Subcutaneous abdominal adipose tissue (tissue), 5 donors: ENCODE data around the gene SPG7.
"Not testable (repeated sequence)": the region's sequence is repeated elsewhere in the genome, so short reads cannot be mapped to it uniquely, and the experiment has no call there.

ENCODE experiments used
- H3K27ac ChIP-seq: one replicate; pipeline ENCODE4 v1.7.0; 2013; ENCODE audit warnings: low read depth, mild to moderate bottlenecking, inconsistent platforms, low read length, moderate library complexity
- H3K27me3 ChIP-seq, 5 donors: one replicate each; pipeline ENCODE4 v1.7.0; 2013; ENCODE audit warnings: low read length in 5 of 5, inconsistent platforms in 1 of 5; ENCODE audit not compliant: control insufficient read depth in 5 of 5, insufficient read depth in 4 of 5
- H3K36me3 ChIP-seq, 5 donors: one replicate each; pipeline ENCODE4 v1.7.0; 2013; ENCODE audit warnings: low read length in 5 of 5; ENCODE audit not compliant: control insufficient read depth in 5 of 5, insufficient read depth in 5 of 5
- H3K4me1 ChIP-seq, 5 donors: one replicate each; pipeline ENCODE4 v1.7.0; 2013; ENCODE audit warnings: low read length in 5 of 5, mild to moderate bottlenecking in 3 of 5, moderate library complexity in 1 of 5; ENCODE audit not compliant: control insufficient read depth in 5 of 5, insufficient read depth in 5 of 5
- H3K4me3 ChIP-seq, 5 donors: one replicate each; pipeline ENCODE4 v1.7.0; 2013; ENCODE audit warnings: low read length in 5 of 5, low read depth in 1 of 5
- H3K9ac ChIP-seq, 5 donors: one replicate each; pipeline ENCODE4 v1.7.0; 2013; ENCODE audit warnings: low read length in 5 of 5, mild to moderate bottlenecking in 4 of 5, moderate library complexity in 3 of 5
- H3K9me3 ChIP-seq, 5 donors: one replicate each; pipeline ENCODE4 v1.7.0; 2013; ENCODE audit warnings: low read length in 5 of 5; ENCODE audit not compliant: control insufficient read depth in 5 of 5
- donor health status: healthy.
- donor health status: healthy.
- donor health status: healthy.
- donor health status: healthy.
- donor health status: healthy.

Gene SPG7

GRCh38 chr16:89565506-89566372 is 57.5 kb downstream of the SPG7 start:
- Histone ChIP-seq H3K27ac (no peak overlapping the region), H3K4me1 (peaks cover 10 to 52% (median 38%) of the 10 kb centered on the region in 5 donors), H3K36me3 (peaks cover 0 to 38% (median 34%) of the 10 kb centered on the region in 5 donors), H3K9ac (peak overlapping the region in 2 of 5 donors; percentile 53 to 69), H3K4me3 (peak overlapping the region; percentile 1 to 45 (median 29)), H3K9me3 (no peaks in the 10 kb centered on the region), H3K27me3 (peaks cover 9 to 16% (median 15%) of the 10 kb centered on the region in 5 donors)

- Histone ChIP-seq H3K4me3 (no peak overlapping the region), H3K9me3 (no peaks in the 10 kb centered on the region), H3K27me3 (peaks cover 17 to 30% (median 21%) of the 10 kb centered on the region in 5 donors), H3K4me1 (peaks cover 4 to 33% (median 22%) of the 10 kb centered on the region in 5 donors), H3K27ac (no peak overlapping the region), H3K36me3 (peaks cover 0 to 21% (median 20%) of the 10 kb centered on the region in 5 donors), H3K9ac (no peak overlapping the region)
Observed at GRCh38 chr16:89567656-89568594, 59.7 kb downstream of the SPG7 start.

- Histone ChIP-seq H3K36me3 (peaks cover 0 to 3% (median 2%) of the 10 kb centered on the region in 5 donors), H3K27ac (no peak overlapping the region), H3K9me3 (no peaks in the 10 kb centered on the region), H3K4me3 (no peak overlapping the region), H3K9ac (no peak overlapping the region), H3K27me3 (peaks cover 25 to 44% (median 32%) of the 10 kb centered on the region in 5 donors), H3K4me1 (peaks cover 4 to 27% (median 23%) of the 10 kb centered on the region in 5 donors)
Observed at GRCh38 chr16:89569506-89570341, 61.5 kb downstream of the SPG7 start.

GRCh38 chr16:89570342-89570923 is 62.2 kb downstream of the SPG7 start:
- Histone ChIP-seq H3K27me3 (peaks cover 25 to 48% (median 35%) of the 10 kb centered on the region in 5 donors), H3K4me3 (no peak overlapping the region), H3K4me1 (peaks cover 4 to 27% (median 23%) of the 10 kb centered on the region in 5 donors), H3K9me3 (no peaks in the 10 kb centered on the region), H3K36me3 (no peaks in the 10 kb centered on the region), H3K27ac (no peak overlapping the region), H3K9ac (no peak overlapping the region)

- not testable (repeated sequence) for H3K27ac ChIP-seq, H3K36me3 ChIP-seq, H3K4me3 ChIP-seq, H3K9me3 ChIP-seq, H3K9ac ChIP-seq
- peaks cover 29 to 52% (median 37%) of the 10 kb centered on the region in 5 donors for H3K27me3 ChIP-seq
- peaks cover 0 to 24% (median 19%) of the 10 kb centered on the region in 5 donors for H3K4me1 ChIP-seq
Observed at GRCh38 chr16:89570983-89571598, 62.9 kb downstream of the SPG7 start.

GRCh38 chr16:89571636-89572035 is 63.4 kb downstream of the SPG7 start:
- Histone ChIP-seq H3K4me3 (no peak overlapping the region), H3K9me3 (no peaks in the 10 kb centered on the region), H3K27me3 (peaks cover 30 to 56% (median 43%) of the 10 kb centered on the region in 5 donors), H3K9ac (no peak overlapping the region), H3K27ac (no peak overlapping the region), H3K36me3 (no peaks in the 10 kb centered on the region), H3K4me1 (peaks cover 0 to 23% (median 16%) of the 10 kb centered on the region in 5 donors)

GRCh38 chr16:89572073-89572484 is 63.9 kb downstream of the SPG7 start:
- Histone ChIP-seq H3K9ac (no peak overlapping the region), H3K4me3 (no peak overlapping the region), H3K27me3 (peaks cover 30 to 60% (median 47%) of the 10 kb centered on the region in 5 donors), H3K9me3 (no peaks in the 10 kb centered on the region), H3K4me1 (peaks cover 0 to 23% (median 16%) of the 10 kb centered on the region in 5 donors), H3K27ac (no peak overlapping the region), H3K36me3 (no peaks in the 10 kb centered on the region)

- Histone ChIP-seq H3K36me3 (no peaks in the 10 kb centered on the region), H3K9ac (no peak overlapping the region), H3K4me1 (peaks cover 0 to 23% (median 16%) of the 10 kb centered on the region in 5 donors), H3K27me3 (peaks cover 30 to 66% (median 51%) of the 10 kb centered on the region in 5 donors), H3K9me3 (no peaks in the 10 kb centered on the region), H3K4me3 (no peak overlapping the region), H3K27ac (no peak overlapping the region)
Observed at GRCh38 chr16:89572485-89573205, 64.4 kb downstream of the SPG7 start.
